PFSK-1 (cell line): ENCODE measurements around the gene KCNMB2.

Experiments used
- FOXP2 ChIP-seq: optimal IDR thresholded peaks from 2 replicates; pipeline ENCODE3; 2011; ENCODE audit warnings: borderline replicate concordance, control low read depth, inconsistent platforms; ENCODE audit not compliant: insufficient read depth; ENCODE audit errors: extremely low read length, extremely low read depth
- SIN3A ChIP-seq: IDR thresholded peaks from 2 replicates; pipeline ENCODE4 v1.6.1; 2012; ENCODE audit warnings: mild to moderate bottlenecking, low read length, moderate library complexity, borderline replicate concordance; ENCODE audit not compliant: insufficient read depth
- TAF1 ChIP-seq: IDR thresholded peaks from 2 replicates; pipeline ENCODE4 v1.6.1; 2012; ENCODE audit warnings: low read length, control low read depth, borderline replicate concordance; ENCODE audit not compliant: insufficient read depth
- TF ChIP-seq, protein P1 (sequence below), 2 experiments: IDR thresholded peaks; 2 replicates each; pipeline versions ENCODE4 v1.6.1 to v1.8.0; 2011 to 2012; ENCODE audit warnings: low read depth in 2 of 2, low read length in 2 of 2, control low read depth in 1 of 2, inconsistent platforms in 1 of 2, mild to moderate bottlenecking in 1 of 2, moderate library complexity in 1 of 2; ENCODE audit not compliant: insufficient read depth in 1 of 2

DNA sequence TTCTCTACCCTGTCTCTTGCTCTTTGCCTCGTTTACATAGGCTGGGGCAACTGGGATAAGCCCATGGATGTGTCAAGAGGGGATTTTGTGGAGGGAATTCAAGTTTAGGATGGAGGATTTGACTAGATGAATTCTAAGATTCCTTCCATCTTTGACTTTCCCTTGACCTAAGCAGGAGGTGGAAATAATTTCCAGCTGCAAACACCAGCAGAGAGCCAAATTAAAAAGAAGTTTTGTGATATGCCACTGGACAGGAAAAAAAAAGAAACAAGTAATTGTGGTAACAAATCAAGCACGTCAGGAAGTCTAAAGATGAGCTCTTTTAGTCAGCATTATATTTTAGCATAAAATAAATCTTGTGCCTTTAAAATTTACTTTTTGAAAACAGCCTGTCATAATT is 49.8 kb downstream of the KCNMB2 start:
- no peak for TF ChIP-seq TAF1
- TF ChIP-seq FOXP2 = no peak
- no peak for TF ChIP-seq SIN3A
- TF ChIP-seq, protein P1, sequence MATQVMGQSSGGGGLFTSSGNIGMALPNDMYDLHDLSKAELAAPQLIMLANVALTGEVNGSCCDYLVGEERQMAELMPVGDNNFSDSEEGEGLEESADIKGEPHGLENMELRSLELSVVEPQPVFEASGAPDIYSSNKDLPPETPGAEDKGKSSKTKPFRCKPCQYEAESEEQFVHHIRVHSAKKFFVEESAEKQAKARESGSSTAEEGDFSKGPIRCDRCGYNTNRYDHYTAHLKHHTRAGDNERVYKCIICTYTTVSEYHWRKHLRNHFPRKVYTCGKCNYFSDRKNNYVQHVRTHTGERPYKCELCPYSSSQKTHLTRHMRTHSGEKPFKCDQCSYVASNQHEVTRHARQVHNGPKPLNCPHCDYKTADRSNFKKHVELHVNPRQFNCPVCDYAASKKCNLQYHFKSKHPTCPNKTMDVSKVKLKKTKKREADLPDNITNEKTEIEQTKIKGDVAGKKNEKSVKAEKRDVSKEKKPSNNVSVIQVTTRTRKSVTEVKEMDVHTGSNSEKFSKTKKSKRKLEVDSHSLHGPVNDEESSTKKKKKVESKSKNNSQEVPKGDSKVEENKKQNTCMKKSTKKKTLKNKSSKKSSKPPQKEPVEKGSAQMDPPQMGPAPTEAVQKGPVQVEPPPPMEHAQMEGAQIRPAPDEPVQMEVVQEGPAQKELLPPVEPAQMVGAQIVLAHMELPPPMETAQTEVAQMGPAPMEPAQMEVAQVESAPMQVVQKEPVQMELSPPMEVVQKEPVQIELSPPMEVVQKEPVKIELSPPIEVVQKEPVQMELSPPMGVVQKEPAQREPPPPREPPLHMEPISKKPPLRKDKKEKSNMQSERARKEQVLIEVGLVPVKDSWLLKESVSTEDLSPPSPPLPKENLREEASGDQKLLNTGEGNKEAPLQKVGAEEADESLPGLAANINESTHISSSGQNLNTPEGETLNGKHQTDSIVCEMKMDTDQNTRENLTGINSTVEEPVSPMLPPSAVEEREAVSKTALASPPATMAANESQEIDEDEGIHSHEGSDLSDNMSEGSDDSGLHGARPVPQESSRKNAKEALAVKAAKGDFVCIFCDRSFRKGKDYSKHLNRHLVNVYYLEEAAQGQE (IDR thresholded peaks at IDR 0.05; ENCODE audit: insufficient read depth in 1 of 2, low read depth in 2 of 2, low read length in 2 of 2) = no peak
